Lower leg skin (tissue), 4 donors: ENCODE results near the gene SLC43A2. TPM values are rescaled to one million over a fixed set of nuclear protein-coding genes. Genes with fewer than 3 reads are reported as not detected.

Source experiments
- DNase-seq, 2 donors: peaks; one replicate each; pipeline ENCODE4 v3.0.0-alpha.2; 2019; ENCODE audit warnings: low spot score in 2 of 2
- H3K4me3 ChIP-seq: fragments of 200-600 bp; sonication (generic); 2 replicates; pipeline ENCODE4 v1.5.1; 2017; ENCODE audit warnings: mild to moderate bottlenecking, low read depth; ENCODE audit not compliant: poor library complexity, severe bottlenecking
- POLR2A ChIP-seq, 2 donors: fragments of 450-650 bp; IDR thresholded peaks; one replicate each; pipeline ENCODE4 v1.6.1; 2016 to 2017; ENCODE audit warnings: antibody characterized with exemption in 2 of 2, mild to moderate bottlenecking in 1 of 2, moderate library complexity in 1 of 2
- WGBS, 2 donors: methylation state at CpG; one replicate each; pipeline ENCODE4 v1.1.5; 2018; 5-methylcytosine and 5-hydroxymethylcytosine counted together
- intact Hi-C: fragments of 100-400 bp; cut with DNase I; formaldehyde crosslinking; loops from one replicate; pipeline ENCODE4 v1.15.0; 2023; ENCODE audit warnings: low total_unique reads
- total RNA-seq, 4 donors: library from RNA; depleted of rRNA; stranded (reverse); fragments of >200 nt; gene quantifications; one replicate each; pipeline ENCODE4 v1.1.0, GENCODE V29; 2016
- TF ChIP-seq, protein P1 (sequence below), 3 donors: fragments of 450-650 bp; IDR thresholded peaks; one replicate each; pipeline ENCODE4 v1.5.1; 2016; ENCODE audit warnings: antibody characterized with exemption in 3 of 3, mild to moderate bottlenecking in 3 of 3, moderate library complexity in 2 of 3

Gene SLC43A2
- total RNA-seq, 4 donors from 2014 or later = 5.6 to 14.5 (median 9.6) TPM

DNA sequence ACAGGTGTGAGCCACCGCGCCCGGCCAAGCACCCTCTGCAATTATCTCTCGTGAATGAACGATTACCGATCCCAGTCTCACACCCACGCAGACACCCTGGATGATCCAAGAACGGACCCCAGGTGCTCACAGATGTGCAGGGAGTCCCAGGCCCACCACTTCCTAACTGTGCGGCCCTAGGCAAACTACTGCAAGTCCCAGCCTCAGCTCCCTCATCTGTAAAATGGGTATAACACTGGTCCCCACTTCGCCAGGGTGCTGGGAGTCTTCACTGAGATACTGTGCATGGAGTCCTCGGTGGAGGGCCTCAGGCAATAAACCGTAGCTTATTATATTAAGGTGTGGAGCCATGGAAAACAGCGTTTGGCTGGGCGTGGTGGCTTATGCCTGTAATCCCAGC is 44.5 kb downstream of the SLC43A2 start:
- WGBS, 2 donors = 87 to 90% methylated on average over 14 of the region's 14 CpGs
- intact Hi-C loops = no loop called here

DNA sequence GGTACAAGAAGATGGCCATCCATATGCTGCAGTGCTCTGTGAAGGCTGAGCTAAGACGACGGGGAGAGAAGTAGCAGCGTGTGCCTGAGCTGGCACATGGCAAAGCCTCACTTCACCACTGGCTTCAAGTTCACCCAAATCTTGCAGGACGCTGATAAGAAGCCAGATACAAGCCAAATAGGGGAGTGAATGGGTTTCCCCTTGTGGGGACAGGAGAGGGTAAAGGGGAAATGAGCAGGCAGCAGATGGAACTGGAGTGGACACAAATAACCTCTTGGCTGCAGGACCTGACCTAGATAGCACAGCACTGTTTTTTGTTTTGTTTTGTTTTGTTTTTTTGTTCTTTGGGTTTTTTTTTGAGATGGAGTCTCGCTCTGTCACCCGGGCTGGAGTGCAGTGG is 45.1 kb downstream of the SLC43A2 start:
- intact Hi-C loops = no loop called here
- 59% methylated on average over 6 of the region's 6 CpGs for WGBS, 2 donors
- DNase-seq = no peak
- H3K4me3 ChIP-seq = no peak overlapping the region
- TF ChIP-seq POLR2A (IDR thresholded peaks at IDR 0.05) = no peak

More for the DNA sequence above, 44.5 kb downstream of the SLC43A2 start:
- H3K4me3 ChIP-seq = no peak overlapping the region
- no peak for TF ChIP-seq POLR2A (IDR thresholded peaks at IDR 0.05)
- TF ChIP-seq, protein P1, sequence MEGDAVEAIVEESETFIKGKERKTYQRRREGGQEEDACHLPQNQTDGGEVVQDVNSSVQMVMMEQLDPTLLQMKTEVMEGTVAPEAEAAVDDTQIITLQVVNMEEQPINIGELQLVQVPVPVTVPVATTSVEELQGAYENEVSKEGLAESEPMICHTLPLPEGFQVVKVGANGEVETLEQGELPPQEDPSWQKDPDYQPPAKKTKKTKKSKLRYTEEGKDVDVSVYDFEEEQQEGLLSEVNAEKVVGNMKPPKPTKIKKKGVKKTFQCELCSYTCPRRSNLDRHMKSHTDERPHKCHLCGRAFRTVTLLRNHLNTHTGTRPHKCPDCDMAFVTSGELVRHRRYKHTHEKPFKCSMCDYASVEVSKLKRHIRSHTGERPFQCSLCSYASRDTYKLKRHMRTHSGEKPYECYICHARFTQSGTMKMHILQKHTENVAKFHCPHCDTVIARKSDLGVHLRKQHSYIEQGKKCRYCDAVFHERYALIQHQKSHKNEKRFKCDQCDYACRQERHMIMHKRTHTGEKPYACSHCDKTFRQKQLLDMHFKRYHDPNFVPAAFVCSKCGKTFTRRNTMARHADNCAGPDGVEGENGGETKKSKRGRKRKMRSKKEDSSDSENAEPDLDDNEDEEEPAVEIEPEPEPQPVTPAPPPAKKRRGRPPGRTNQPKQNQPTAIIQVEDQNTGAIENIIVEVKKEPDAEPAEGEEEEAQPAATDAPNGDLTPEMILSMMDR (IDR thresholded peaks at IDR 0.05) = no peak
- DNase-seq = no peak

DNA sequence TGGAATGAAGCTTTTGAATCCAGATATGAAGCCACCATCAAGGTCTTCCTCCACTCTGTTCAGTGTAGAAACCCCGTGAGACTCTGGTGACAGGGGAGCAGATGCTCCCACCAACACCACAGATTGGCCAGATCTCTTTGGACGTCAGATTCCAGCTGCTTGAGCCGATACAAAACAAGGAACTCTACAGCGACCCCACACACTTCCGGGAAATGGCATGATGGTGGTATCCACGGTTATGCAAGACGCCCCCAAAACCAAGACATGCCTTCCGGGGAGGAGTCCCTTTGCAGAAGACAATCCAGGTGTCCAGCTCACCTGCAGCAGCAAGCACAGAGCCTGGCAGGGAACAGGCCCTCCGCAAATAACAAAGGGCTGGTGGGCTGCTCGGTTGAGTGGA is 46.3 kb downstream of the SLC43A2 start:
- TF ChIP-seq, protein P1 (IDR thresholded peaks at IDR 0.05) = no peak
- no peak for TF ChIP-seq POLR2A (IDR thresholded peaks at IDR 0.05)
- intact Hi-C loops = no loop called here
- 89 to 91% methylated on average over 10 of the region's 10 CpGs for WGBS, 2 donors
- H3K4me3 ChIP-seq = no peak overlapping the region
- DNase-seq = no peak

DNA sequence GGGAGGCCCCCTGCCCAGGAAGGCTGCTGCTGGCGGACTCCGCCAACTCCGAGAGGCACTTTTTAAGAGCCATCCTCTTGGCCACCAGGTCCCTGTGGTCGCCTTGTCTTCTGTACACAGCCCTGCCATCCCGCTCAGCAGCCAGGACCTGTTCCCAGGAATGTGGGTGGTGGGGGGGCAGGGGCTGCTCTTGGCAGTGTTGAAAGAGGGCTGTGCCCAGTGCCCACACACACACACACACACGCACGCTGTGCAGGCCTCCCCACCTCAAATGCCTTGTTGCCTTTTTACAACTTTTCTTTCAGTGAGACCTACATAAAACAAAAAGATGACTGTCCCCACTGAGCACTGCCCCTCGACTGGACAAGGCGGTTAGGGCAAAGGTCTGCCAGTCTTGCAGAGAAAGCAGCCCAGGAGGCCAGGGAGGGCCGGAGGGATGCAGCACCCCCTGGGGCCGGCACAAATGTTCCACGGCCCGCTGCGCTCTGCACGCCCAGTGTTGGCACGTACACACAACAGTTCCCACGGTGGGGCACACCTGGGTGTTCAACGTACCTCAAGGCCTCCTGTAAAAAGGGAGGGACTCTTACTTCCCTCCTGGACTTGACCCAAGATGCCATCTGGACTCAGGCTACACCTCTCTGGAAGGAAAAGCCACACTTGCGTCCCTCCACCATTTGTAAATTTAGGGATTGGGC is 47.5 kb downstream of the SLC43A2 start:
- DNase-seq = no peak
- WGBS, 2 donors = 57 to 59% methylated on average over 18 to 19 of the region's 19 CpGs

DNA sequence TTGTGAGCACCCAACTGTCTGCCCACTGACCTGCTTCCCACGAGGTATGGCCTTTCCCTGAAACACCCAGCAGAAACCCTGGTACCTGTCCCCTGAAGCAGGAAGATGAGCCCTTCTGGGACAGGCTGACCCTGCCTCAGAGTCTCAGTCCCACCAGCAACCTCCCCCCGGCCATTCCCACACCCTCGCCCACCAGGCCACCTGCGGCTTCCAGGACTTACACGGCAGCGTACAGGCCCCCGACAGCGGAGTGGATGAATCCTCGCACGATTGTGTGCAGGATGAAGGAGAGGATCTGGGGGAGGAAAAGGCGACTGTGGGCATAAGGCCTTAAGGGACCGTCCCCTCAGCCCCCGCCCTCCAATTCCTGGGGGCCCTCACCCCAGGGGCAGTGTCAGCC is 50.6 kb downstream of the SLC43A2 start:
- H3K4me3 ChIP-seq = no peak overlapping the region
- 82 to 88% methylated on average over 13 of the region's 13 CpGs for WGBS, 2 donors
- no peak for DNase-seq
- intact Hi-C loops = loop anchor here (10.0 kb wide), 1 partner anchor 67 kb away; the partner anchor contains the start of genes RILP and SCARF1
- TF ChIP-seq, protein P1 (IDR thresholded peaks at IDR 0.05) = no peak
- no peak for TF ChIP-seq POLR2A (IDR thresholded peaks at IDR 0.05)

More for the DNA sequence above, 47.5 kb downstream of the SLC43A2 start:
- no peak overlapping the region for H3K4me3 ChIP-seq
- intact Hi-C loops = no loop called here
- TF ChIP-seq POLR2A (IDR thresholded peaks at IDR 0.05) = no peak
- TF ChIP-seq, protein P1 (IDR thresholded peaks at IDR 0.05) = no peak

DNA sequence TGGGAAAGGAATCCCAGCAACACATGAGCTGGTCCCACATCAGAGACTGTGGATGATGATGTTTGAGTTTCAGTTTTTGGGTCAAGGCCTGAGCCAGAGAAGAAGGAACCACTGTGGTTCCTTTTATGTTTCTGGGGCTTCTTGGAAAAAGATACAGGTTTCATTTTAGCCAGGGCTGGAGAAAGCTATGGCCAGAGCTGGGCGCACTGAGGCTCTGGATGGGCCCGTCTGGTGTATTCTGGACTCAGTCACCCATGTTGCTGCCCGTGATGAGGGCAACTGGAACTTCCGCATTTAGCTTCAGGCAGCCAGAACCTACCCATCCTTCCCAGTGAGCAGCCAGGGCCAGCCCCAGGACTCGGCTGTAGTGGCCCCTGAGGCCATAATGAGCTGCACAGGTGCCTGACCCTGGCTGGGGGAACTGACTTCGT is 51.0 kb downstream of the SLC43A2 start:
- intact Hi-C loops = loop anchor here (10.0 kb wide), 1 partner anchor 67 kb away; the partner anchor contains the start of genes RILP and SCARF1
- TF ChIP-seq, protein P1 (IDR thresholded peaks at IDR 0.05) = no peak
- no peak for TF ChIP-seq POLR2A (IDR thresholded peaks at IDR 0.05)
- no peak overlapping the region for H3K4me3 ChIP-seq
- DNase-seq = peak in 1 of 2 donors; percentile 89
- 45 to 74% methylated on average over 5 to 6 of the region's 6 CpGs for WGBS, 2 donors
